Left ventricle myocardium inferior (tissue), 1 donor: ENCODE results near the gene PRKG1. TPM values are rescaled to one million over a fixed set of nuclear protein-coding genes. Genes with fewer than 3 reads are reported as not detected.
A peak's percentile ranks its signal among the peaks of the same experiment; 100 is the strongest.

Experiments used
- DNase-seq: peaks from one replicate; pipeline ENCODE4 v3.0.0-alpha.2; 2020
- H3K27ac ChIP-seq: fragments of 200-600 bp; replicated peaks from 2 replicates; pipeline ENCODE4 v1.8.0; 2021
- H3K27me3 ChIP-seq: fragments of 200-600 bp; 2 replicates; pipeline ENCODE4 v1.8.0; 2021; ENCODE audit warnings: low read depth
- H3K36me3 ChIP-seq: fragments of 200-600 bp; 2 replicates; pipeline ENCODE4 v1.8.0; 2021
- H3K4me1 ChIP-seq: fragments of 200-600 bp; 2 replicates; pipeline ENCODE4 v1.8.0; 2021
- H3K4me3 ChIP-seq: fragments of 200-600 bp; 2 replicates; pipeline ENCODE4 v1.8.0; 2021; ENCODE audit warnings: mild to moderate bottlenecking, moderate library complexity
- H3K9me3 ChIP-seq: fragments of 200-600 bp; replicated peaks from 2 replicates; pipeline ENCODE4 v1.8.0; 2021
- intact Hi-C: fragments of 100-400 bp; cut with micrococcal nuclease; formaldehyde crosslinking; loops from one replicate; pipeline ENCODE4 v1.11.0; 2022
- total RNA-seq: library from RNA; stranded (reverse); fragmentation: NEBNext Ultra II Directional; extraction: Animal tissue kit (Norgen Biotek cat#: 25700); gene quantifications from one replicate; pipeline ENCODE4 v1.2.1, GENCODE V29; 2021
- TF ChIP-seq, protein P1 (sequence below): fragments of 200-600 bp; IDR thresholded peaks from 2 replicates; pipeline ENCODE4 v1.8.0; 2021; ENCODE audit warnings: antibody characterized with exemption, mild to moderate bottlenecking, borderline replicate concordance
- donor health status: DM: no; HTN: yes; CAD: no; lungs with severe emphysema.

The PRKG1 gene
- total RNA-seq, 1 donor from 2014 or later = 38.9 TPM

DNA sequence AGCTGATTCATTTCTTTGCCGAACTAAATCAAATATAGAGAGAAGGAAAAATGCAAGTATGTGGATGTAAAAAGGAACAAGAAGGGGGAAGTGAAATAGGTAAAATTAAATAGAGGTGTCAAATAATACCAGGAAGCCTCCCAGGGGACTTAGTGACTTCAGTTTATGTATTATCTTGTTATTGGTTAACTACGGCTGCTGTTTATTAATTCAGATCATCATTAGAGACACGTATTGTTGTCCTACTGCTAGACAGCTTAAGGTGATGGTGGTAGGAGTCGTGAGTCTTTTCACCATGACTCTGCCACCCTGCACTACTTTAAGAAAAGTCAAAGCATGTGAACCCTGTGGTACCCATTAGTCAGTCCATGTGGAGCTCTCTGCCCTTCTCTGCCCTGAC is 289.1 kb downstream of the PRKG1 start:
- Histone ChIP-seq H3K4me3 (no peak overlapping the region), H3K27me3 (no peaks in the 10 kb centered on the region), H3K36me3 (no peaks in the 10 kb centered on the region), H3K4me1 (peaks cover 33% of the 10 kb centered on the region), H3K9me3 (no peaks in the 10 kb centered on the region), H3K27ac (no peak overlapping the region)
- intact Hi-C loops = no loop called here
- DNase-seq = no peak
- TF ChIP-seq, protein P1, sequence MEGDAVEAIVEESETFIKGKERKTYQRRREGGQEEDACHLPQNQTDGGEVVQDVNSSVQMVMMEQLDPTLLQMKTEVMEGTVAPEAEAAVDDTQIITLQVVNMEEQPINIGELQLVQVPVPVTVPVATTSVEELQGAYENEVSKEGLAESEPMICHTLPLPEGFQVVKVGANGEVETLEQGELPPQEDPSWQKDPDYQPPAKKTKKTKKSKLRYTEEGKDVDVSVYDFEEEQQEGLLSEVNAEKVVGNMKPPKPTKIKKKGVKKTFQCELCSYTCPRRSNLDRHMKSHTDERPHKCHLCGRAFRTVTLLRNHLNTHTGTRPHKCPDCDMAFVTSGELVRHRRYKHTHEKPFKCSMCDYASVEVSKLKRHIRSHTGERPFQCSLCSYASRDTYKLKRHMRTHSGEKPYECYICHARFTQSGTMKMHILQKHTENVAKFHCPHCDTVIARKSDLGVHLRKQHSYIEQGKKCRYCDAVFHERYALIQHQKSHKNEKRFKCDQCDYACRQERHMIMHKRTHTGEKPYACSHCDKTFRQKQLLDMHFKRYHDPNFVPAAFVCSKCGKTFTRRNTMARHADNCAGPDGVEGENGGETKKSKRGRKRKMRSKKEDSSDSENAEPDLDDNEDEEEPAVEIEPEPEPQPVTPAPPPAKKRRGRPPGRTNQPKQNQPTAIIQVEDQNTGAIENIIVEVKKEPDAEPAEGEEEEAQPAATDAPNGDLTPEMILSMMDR = no peak

DNA sequence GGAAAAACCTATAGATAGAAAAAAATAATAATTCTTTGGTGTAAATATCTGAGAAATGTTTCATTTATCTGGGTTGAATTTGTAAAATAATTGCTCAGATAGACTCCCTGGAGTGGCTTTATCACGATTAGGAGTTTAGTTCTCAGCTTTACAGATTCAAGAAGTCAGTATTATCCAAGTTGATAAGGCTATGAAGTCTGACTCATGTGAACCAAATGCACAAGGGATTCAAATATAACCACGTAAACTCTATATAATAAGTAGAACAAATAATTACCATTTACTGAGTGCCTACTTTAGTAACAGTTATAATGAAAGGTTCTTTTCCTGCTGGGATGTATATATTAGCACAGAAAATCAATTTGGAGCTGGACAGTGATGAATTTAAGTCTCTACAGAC is 290.4 kb downstream of the PRKG1 start:
- intact Hi-C loops = no loop called here

DNA sequence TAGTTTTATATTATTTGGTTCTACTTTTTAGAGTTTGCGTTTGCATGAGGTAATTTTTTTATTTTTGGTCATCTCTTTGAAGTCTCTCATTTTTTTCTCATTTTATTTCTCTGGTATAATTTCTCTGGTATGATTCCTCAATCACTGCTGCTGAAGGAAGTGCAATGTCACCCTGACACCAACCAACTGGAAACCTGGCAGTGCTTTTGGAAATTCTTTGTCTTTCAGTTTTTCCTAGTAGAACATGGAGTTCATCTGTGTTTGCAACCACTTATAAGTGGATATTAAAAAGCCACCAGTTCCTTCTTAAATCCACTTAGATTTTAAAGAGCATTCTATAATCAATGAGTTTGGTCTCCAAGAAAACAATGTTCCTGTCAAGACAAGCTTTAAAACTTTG is 291.8 kb downstream of the PRKG1 start:
- intact Hi-C loops = no loop called here
- peaks cover 32% of the 10 kb centered on the region for H3K4me1 ChIP-seq
- TF ChIP-seq, protein P1 = no peak
- peak overlapping the region; percentile 66 for H3K27ac ChIP-seq
- DNase-seq = peak; percentile 23
- no peaks in the 10 kb centered on the region for H3K27me3 ChIP-seq
- H3K4me3 ChIP-seq = no peak overlapping the region
- no peaks in the 10 kb centered on the region for H3K36me3 ChIP-seq
- no peaks in the 10 kb centered on the region for H3K9me3 ChIP-seq

More for the DNA sequence above, 290.4 kb downstream of the PRKG1 start:
- Histone ChIP-seq H3K4me1 (peaks cover 32% of the 10 kb centered on the region), H3K27me3 (no peaks in the 10 kb centered on the region), H3K27ac (no peak overlapping the region), H3K9me3 (no peaks in the 10 kb centered on the region), H3K4me3 (no peak overlapping the region), H3K36me3 (no peaks in the 10 kb centered on the region)
- TF ChIP-seq, protein P1 = no peak
- no peak for DNase-seq

DNA sequence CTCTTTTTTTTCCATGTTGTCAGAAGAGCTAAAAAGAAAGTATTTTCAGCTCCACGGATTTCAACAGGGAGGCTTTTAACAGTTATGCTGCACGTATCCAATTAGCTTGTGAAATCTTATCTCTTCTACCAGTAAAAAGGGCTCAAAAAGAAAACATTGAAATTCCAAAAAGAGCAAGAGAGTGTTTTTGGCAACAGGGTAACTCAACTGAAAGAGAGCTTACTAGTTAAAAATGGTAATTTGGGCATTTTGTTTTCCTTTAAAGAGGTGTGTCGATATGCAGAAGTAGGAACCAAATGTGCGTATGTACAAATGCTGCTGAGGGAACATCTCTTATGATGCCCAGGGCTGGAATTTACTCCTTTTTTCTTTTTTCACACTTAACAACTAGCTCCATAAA is 292.8 kb downstream of the PRKG1 start:
- peak overlapping the region; percentile 66 for H3K27ac ChIP-seq
- TF ChIP-seq, protein P1 = no peak
- H3K36me3 ChIP-seq = no peaks in the 10 kb centered on the region
- intact Hi-C loops = no loop called here
- H3K27me3 ChIP-seq = no peaks in the 10 kb centered on the region
- peaks cover 40% of the 10 kb centered on the region for H3K4me1 ChIP-seq
- H3K9me3 ChIP-seq = no peaks in the 10 kb centered on the region
- DNase-seq = no peak
- no peak overlapping the region for H3K4me3 ChIP-seq

DNA sequence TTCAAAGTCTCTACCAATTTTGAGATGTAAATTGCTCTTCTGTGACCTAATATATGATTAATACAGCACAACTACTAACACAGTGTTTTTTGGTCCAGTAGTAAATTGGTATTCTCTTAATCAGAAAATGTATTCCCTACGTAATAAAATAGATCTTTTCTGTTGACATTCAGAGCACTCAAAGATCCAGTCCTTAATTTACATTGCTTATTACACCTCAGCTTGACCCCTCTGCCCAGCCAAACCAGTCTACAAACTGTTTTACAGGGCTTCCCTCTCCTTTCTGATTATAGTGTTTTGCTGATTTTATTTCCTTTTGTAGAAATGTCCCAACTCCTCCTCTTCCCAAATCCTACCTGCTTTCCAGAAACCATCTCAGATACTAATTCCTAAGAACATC is 293.4 kb downstream of the PRKG1 start:
- DNase-seq = no peak
- TF ChIP-seq, protein P1 = no peak
- Histone ChIP-seq H3K36me3 (no peaks in the 10 kb centered on the region), H3K4me1 (peaks cover 40% of the 10 kb centered on the region), H3K4me3 (no peak overlapping the region), H3K9me3 (no peaks in the 10 kb centered on the region), H3K27ac (peak overlapping the region; percentile 66), H3K27me3 (no peaks in the 10 kb centered on the region)
- intact Hi-C loops = no loop called here

DNA sequence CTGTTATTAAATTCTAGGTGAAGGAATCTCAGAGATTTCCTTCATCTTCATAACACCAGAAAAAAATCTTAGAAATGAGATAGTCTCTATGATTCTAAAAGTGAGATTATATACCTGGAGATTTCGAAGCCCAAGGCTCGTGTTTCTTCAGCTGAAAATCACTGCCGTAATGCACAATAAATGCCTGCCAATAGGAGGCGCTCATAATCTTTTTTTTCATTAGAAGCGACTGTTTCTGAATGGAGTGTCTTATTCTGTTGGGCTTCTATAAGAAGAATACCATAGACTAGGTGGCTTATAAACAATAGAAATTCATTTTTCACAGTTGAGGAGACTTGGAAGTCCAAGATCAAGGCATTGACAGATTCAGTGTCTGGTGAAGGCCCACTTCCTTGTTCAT is 294.7 kb downstream of the PRKG1 start:
- no peak for DNase-seq
- Histone ChIP-seq H3K36me3 (no peaks in the 10 kb centered on the region), H3K27me3 (no peaks in the 10 kb centered on the region), H3K27ac (no peak overlapping the region), H3K9me3 (no peaks in the 10 kb centered on the region), H3K4me3 (no peak overlapping the region), H3K4me1 (peaks cover 39% of the 10 kb centered on the region)
- intact Hi-C loops = no loop called here
- TF ChIP-seq, protein P1 = no peak
